Heart left ventricle (tissue), 13 donors: Measurements from ENCODE around the gene CPNE8.

Experiments used
- POLR2A ChIP-seq, 2 donors: fragments of 450-650 bp; IDR thresholded peaks; one replicate each; pipeline ENCODE4 v1.6.1; 2017; ENCODE audit warnings: antibody characterized with exemption in 2 of 2, mild to moderate bottlenecking in 2 of 2, moderate library complexity in 2 of 2
- TF ChIP-seq, protein P1 (sequence below), 12 donors: fragments of 200-600 bp; sonication (generic) in 4 of 12; IDR thresholded peaks; one replicate each; pipeline versions ENCODE4 v1.5.0 to v1.8.0; 2018 to 2022; ENCODE audit warnings: antibody characterized with exemption in 12 of 12, mild to moderate bottlenecking in 5 of 12
- donor health status: ischemic (EF 13 %, LVEDD 7.1; RV severe dilation, severe dysfunction).
- donor health status: DM: no; HTN: yes; CAD: no.
- donor health status: DM: no; HTN: no; CAD: no.
- donor health status: ischemic (EF 25% LVEDD 6.9; RV normal size, moderate dysfunction).
- donor health status: ischemic (EF 25% LVEDD 5.7; RV mildly dilated, moderate dysfunction).
- donor health status: ischemic (EF 35%, LVEDD 5.7; RV mildly dilated, moderate dysfunction).
- donor health status: nonischemic (EF 11% LVEDD 7.7; RV severe dilation, severe dysfunction).
- donor health status: DM: yes; HTN: yes; CAD: no.
- donor health status: PGD.
- donor health status: ischemic (EF 29% LVEDD 5.4; RV normal size, mild dysfunction).
- donor health status: nonischemic (EF 23%, LVEDD 6.1; RV moderate dilation, normal function).

DNA sequence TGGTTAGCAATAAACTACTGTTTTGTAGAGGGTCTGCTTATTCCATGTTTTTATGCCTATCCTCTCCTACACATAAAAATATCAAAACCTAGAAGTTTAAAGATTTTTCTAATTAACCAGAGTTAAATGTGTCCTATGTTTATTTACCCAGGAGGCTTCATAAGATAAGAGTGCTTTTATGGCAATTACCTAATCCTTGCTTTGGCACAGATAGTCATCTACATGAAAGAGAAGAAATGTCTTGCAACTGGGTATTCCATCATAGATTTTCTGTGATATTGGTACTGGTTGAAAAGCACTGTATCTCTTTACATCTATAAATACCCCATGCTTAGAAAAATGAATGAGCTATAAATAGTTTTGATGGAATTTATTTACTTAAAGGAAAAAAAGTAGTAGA lies 277.1 kb downstream of the CPNE8 start:
- TF ChIP-seq, protein P1, sequence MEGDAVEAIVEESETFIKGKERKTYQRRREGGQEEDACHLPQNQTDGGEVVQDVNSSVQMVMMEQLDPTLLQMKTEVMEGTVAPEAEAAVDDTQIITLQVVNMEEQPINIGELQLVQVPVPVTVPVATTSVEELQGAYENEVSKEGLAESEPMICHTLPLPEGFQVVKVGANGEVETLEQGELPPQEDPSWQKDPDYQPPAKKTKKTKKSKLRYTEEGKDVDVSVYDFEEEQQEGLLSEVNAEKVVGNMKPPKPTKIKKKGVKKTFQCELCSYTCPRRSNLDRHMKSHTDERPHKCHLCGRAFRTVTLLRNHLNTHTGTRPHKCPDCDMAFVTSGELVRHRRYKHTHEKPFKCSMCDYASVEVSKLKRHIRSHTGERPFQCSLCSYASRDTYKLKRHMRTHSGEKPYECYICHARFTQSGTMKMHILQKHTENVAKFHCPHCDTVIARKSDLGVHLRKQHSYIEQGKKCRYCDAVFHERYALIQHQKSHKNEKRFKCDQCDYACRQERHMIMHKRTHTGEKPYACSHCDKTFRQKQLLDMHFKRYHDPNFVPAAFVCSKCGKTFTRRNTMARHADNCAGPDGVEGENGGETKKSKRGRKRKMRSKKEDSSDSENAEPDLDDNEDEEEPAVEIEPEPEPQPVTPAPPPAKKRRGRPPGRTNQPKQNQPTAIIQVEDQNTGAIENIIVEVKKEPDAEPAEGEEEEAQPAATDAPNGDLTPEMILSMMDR (IDR thresholded peaks at IDR 0.05): no peak
- TF ChIP-seq POLR2A (IDR thresholded peaks at IDR 0.05): no peak
